NCI-H128 (cell line): ENCODE measurements around the gene ZNF225.
"Not testable (repeated sequence)": the region's sequence is repeated elsewhere in the genome, so short reads cannot be mapped to it uniquely, and the experiment has no call there.

Experiments used
- DNase-seq: peaks from one replicate; lab custom pipeline; 2025; ENCODE audit not compliant: unreplicated experiment; lab: John Stamatoyannopoulos, UW

Gene ZNF225

DNA sequence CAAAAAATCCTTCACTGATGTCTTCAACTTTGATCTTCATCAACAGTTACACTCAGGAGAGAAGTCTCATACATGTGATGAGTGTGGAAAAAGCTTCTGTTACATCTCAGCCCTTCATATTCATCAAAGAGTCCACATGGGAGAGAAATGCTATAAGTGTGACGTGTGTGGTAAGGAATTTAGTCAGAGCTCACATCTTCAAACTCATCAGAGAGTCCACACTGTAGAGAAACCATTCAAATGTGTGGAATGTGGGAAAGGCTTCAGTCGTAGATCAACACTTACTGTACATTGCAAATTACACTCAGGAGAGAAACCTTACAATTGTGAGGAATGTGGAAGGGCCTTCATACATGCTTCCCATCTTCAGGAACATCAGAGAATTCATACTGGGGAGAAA, 43.3 kb downstream of the ZNF225 start:
- no peak for DNase-seq

GRCh38 chr19:44163789-44164188, 50.6 kb downstream of the ZNF225 start:
- DNase-seq, result no peak

DNA sequence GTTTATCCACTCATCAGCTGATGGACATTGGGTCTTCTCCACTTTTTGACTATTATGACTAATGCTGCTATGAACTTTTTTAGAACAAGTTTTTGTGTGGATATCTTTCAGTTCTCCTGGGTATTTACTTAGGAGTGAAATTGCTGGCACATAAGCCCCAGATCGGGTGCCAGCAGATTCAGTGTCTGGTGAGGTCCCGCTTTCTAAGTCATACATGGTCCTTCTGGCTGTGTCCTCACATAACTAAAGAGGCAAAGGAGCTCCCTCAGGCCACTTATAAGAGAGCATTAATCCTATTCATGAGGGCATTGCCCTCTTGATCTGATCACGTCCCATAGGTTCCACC, 51.1 kb downstream of the ZNF225 start:
- DNase-seq, result no peak

- peak; percentile 71 for DNase-seq
Observed at GRCh38 chr19:44164673-44165512, 51.7 kb downstream of the ZNF225 start, which contains the start of gene ZNF226. Gene ZNF226, plus strand, starts transcription at chr19:44165100. Its CDS starts 4,981 bp downstream, at chr19:44170081.

DNA sequence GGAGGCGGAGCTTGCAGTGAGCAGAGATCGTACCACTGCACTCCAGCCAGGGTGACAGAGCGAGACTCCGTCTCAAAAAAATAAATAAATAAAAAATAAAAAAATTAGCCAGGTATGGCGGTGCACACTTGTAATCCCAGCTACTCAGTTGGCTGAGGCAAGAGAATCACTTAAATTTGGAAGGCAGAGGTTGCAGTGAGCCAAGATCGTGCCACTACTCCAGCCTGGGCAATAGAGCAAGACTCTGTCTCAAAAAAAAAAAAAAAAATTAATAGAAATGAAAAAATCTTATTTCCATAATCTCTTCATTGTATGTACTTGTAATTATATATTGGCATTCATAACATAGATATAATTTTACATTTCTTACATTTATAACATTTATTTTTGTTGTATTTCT, 57.5 kb downstream of the ZNF225 start:
- DNase-seq, result not testable (repeated sequence)

DNA sequence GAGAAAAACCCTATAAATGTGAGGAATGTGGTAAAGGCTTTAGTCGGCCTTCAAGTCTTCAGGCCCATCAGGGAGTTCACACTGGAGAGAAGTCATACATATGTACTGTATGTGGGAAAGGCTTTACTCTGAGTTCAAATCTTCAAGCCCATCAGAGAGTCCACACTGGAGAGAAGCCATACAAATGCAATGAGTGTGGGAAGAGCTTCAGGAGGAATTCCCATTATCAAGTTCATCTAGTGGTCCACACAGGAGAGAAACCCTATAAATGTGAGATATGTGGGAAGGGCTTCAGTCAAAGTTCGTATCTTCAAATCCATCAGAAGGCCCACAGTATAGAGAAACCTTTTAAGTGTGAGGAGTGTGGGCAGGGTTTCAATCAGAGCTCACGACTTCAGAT, 63.4 kb downstream of the ZNF225 start:
- DNase-seq, result no peak

- no peak for DNase-seq
Observed at GRCh38 chr19:44180968-44181367, 67.8 kb downstream of the ZNF225 start.

GRCh38 chr19:44182145-44182544, 68.9 kb downstream of the ZNF225 start:
- no peak for DNase-seq
